ENCODE measurements around the gene TMPRSS3.

The TMPRSS3 gene

GRCh38 chr21:42414553-42414927 is 18.7 kb upstream of the TMPRSS3 start:
- TF ChIP-seq, protein P1, sequence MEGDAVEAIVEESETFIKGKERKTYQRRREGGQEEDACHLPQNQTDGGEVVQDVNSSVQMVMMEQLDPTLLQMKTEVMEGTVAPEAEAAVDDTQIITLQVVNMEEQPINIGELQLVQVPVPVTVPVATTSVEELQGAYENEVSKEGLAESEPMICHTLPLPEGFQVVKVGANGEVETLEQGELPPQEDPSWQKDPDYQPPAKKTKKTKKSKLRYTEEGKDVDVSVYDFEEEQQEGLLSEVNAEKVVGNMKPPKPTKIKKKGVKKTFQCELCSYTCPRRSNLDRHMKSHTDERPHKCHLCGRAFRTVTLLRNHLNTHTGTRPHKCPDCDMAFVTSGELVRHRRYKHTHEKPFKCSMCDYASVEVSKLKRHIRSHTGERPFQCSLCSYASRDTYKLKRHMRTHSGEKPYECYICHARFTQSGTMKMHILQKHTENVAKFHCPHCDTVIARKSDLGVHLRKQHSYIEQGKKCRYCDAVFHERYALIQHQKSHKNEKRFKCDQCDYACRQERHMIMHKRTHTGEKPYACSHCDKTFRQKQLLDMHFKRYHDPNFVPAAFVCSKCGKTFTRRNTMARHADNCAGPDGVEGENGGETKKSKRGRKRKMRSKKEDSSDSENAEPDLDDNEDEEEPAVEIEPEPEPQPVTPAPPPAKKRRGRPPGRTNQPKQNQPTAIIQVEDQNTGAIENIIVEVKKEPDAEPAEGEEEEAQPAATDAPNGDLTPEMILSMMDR (conservative IDR thresholded peaks at IDR 0.05; ENCODE audit: low read length), result no peak
- no peak for DNase-seq (ENCODE audit: low read depth)
- H3K4me3 ChIP-seq (ENCODE audit: low read length), result no peak overlapping the region

- no peak for DNase-seq (ENCODE audit: low read depth)
- H3K4me3 ChIP-seq (ENCODE audit: low read length), result no peak overlapping the region
- TF ChIP-seq, protein P1 (conservative IDR thresholded peaks at IDR 0.05; ENCODE audit: low read length), result no peak
These were observed 18.2 kb upstream of the TMPRSS3 start for GRCh38 chr21:42414066-42414465.

DNA sequence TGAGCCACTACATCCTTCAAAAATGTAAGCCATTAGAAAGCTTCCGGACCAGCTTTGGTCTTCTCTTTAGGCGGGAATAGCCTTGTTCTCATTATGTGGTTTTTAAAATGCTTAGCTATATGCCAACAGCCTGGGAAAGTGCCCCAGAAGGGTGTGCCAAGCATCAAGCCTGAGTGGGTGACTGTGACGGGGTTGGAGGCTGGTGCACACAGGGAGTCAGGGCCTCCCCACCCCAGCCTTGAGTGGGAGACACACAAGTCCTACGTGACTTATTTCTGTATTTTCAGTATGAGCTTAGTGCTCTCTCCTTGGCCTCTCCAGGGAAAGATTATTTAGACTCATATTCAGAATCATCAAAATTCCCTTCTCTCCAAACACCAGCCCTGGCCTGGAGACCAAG is 17.6 kb upstream of the TMPRSS3 start:
- TF ChIP-seq, protein P1 (conservative IDR thresholded peaks at IDR 0.05; ENCODE audit: low read length), result no peak
- DNase-seq (ENCODE audit: low read depth), result no peak
- H3K4me3 ChIP-seq (ENCODE audit: low read length), result no peak overlapping the region

DNA sequence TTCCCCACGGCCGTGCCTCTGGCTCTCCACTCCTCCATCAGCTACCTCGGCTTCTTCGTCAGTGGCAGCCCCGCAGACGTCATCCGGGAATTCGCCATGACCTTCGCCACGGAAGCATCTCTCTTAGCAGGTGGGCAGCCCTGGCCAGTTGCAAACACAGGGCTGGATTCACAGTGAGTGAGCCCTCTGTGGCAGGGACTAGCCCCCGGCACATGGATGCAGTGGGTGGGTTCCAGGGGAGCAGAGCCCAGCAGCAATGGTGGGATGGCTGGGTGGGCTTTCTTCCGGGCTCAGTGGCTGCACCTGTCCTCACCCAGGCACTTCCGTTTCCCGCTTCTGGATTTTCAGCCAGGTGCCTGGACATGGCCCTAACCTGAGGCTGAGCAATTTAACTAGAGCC is 17.2 kb upstream of the TMPRSS3 start:
- DNase-seq (ENCODE audit: low read depth), result no peak
- TF ChIP-seq, protein P1 (conservative IDR thresholded peaks at IDR 0.05; ENCODE audit: low read length), result no peak
- H3K4me3 ChIP-seq (ENCODE audit: low read length), result no peak overlapping the region

DNA sequence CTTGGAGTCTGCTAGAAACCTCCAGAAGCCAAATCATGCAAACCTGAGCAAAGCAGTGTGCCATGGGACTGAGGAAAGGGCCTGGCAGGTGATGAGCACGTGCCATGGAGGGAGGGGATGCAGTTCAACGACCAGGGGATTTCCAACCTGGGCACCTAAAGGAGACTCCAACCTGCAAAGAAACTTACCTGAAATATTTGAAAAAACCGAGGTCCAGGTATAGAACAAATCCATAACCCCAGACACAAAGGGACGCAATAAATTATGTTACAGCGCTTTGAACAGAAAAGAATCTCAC is 16.7 kb upstream of the TMPRSS3 start:
- DNase-seq (ENCODE audit: low read depth), result no peak
- no peak overlapping the region for H3K4me3 ChIP-seq (ENCODE audit: low read length)
- TF ChIP-seq, protein P1 (conservative IDR thresholded peaks at IDR 0.05; ENCODE audit: low read length), result no peak

- no peak overlapping the region for H3K4me3 ChIP-seq (ENCODE audit: low read length)
- TF ChIP-seq, protein P1 (conservative IDR thresholded peaks at IDR 0.05; ENCODE audit: low read length), result no peak
- no peak for DNase-seq (ENCODE audit: low read depth)
These were observed 16.2 kb upstream of the TMPRSS3 start for GRCh38 chr21:42411891-42412635.

GRCh38 chr21:42411197-42411869 is 15.5 kb upstream of the TMPRSS3 start:
- no peak overlapping the region for H3K4me3 ChIP-seq (ENCODE audit: low read length)
- DNase-seq (ENCODE audit: low read depth), result no peak
- TF ChIP-seq, protein P1 (conservative IDR thresholded peaks at IDR 0.05; ENCODE audit: low read length), result no peak

Data from AG10803 (cell line).